Thymus (tissue), 11 donors: ENCODE measurements around the gene DOK4. TPM values are rescaled to one million over a fixed set of nuclear protein-coding genes. Genes with fewer than 3 reads are reported as not detected.

Source experiments
- DNase-seq, 9 donors: peaks; one replicate each; pipeline ENCODE4 v3.0.0-alpha.2; 2013; ENCODE audit warnings: low spot score in 9 of 9, low read depth in 6 of 9, missing footprints in 1 of 9
- H3K27ac ChIP-seq, 2 donors: one replicate each; pipeline ENCODE4 v1.5.1; 2013; ENCODE audit warnings: control low read depth in 1 of 2, low read depth in 1 of 2, low read length in 1 of 2, mild to moderate bottlenecking in 1 of 2, moderate library complexity in 1 of 2
- H3K27me3 ChIP-seq, 2 donors: one replicate each; pipeline ENCODE4 v1.5.1; 2013; ENCODE audit warnings: low read length in 1 of 2; ENCODE audit not compliant: control insufficient read depth in 2 of 2, insufficient read depth in 1 of 2
- H3K36me3 ChIP-seq, 2 donors: one replicate each; pipeline ENCODE4 v1.5.1; 2013; ENCODE audit warnings: low read length in 1 of 2, mild to moderate bottlenecking in 1 of 2, moderate library complexity in 1 of 2; ENCODE audit not compliant: control insufficient read depth in 2 of 2, insufficient read depth in 2 of 2
- H3K4me1 ChIP-seq, 2 donors: one replicate each; pipeline ENCODE4 v1.5.1; 2013; ENCODE audit warnings: low read length in 2 of 2; ENCODE audit not compliant: control insufficient read depth in 2 of 2, insufficient read depth in 2 of 2
- H3K4me3 ChIP-seq, 2 donors: one replicate each; pipeline ENCODE4 v1.5.1; 2013; ENCODE audit warnings: low read length in 2 of 2, control low read depth in 1 of 2, mild to moderate bottlenecking in 1 of 2
- H3K9me3 ChIP-seq, 2 donors: one replicate each; pipeline ENCODE4 v1.5.1; 2013; ENCODE audit warnings: low read length in 1 of 2, mild to moderate bottlenecking in 1 of 2; ENCODE audit not compliant: control insufficient read depth in 2 of 2, insufficient read depth in 1 of 2
- WGBS: extraction: QIAGEN DNeasy Blood & Tissue Kit; methylation state at CpG from one replicate; pipeline ENCODE4 v1.1.7; 2013; 5-methylcytosine and 5-hydroxymethylcytosine counted together
- polyA plus RNA-seq: library from polyadenylated mRNA; stranded (reverse); fragments of 200-250 nt; gene quantifications from one replicate; pipeline ENCODE4 v1.2.3, GENCODE V29; 2013
- total RNA-seq: library from RNA; stranded (reverse); fragments of 120-200 nt; gene quantifications from one replicate; pipeline ENCODE4 v1.2.4, GENCODE V29; 2013
- donor health status: healthy.

DOK4 gene
- total and polyA plus RNA-seq, 2 donors: 4.1 to 11.8 TPM

GRCh38 chr16:57482845-57483545, 3.3 kb downstream of the DOK4 start:
- Histone ChIP-seq H3K27ac (no peak overlapping the region), H3K27me3 (peaks cover 0 to 30% of the 10 kb centered on the region in 2 donors), H3K9me3 (no peaks in the 10 kb centered on the region), H3K36me3 (no peaks in the 10 kb centered on the region), H3K4me1 (peaks cover 7 to 32% of the 10 kb centered on the region in 2 donors), H3K4me3 (no peak overlapping the region)
- 91% methylated on average over 14 of the region's 14 CpGs for WGBS
- no peak for DNase-seq

DNA sequence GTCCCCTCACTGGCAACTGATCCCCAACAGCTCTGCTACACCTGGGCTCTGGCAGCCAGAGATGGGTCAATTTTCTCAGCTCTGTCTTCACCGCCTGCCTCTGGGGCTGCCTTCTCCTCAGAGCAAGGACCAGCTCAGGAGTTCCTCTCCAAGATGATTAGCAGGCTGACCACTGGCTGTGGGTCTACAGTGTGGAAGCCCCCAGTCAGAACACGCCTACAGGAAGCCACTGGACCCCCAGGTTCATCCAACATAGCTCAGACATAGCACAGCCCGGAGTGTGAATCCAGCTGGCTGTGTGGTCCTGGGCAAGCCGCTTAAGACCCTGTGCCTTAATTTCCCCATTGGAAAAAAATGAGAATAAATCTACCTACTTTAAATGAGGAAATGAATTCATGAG, 4.9 kb downstream of the DOK4 start:
- no peak overlapping the region for H3K27ac ChIP-seq
- H3K4me3 ChIP-seq: no peak overlapping the region
- H3K36me3 ChIP-seq: no peaks in the 10 kb centered on the region
- 96% methylated on average over 4 of the region's 4 CpGs for WGBS
- H3K9me3 ChIP-seq: no peaks in the 10 kb centered on the region
- peaks cover 3 to 29% of the 10 kb centered on the region in 2 donors for H3K4me1 ChIP-seq
- DNase-seq: no peak
- H3K27me3 ChIP-seq: peaks cover 0 to 33% of the 10 kb centered on the region in 2 donors

- H3K36me3 ChIP-seq: no peaks in the 10 kb centered on the region
- H3K4me3 ChIP-seq: no peak overlapping the region
- peaks cover 2 to 32% of the 10 kb centered on the region in 2 donors for H3K4me1 ChIP-seq
- H3K27ac ChIP-seq: no peak overlapping the region
- WGBS: 93% methylated on average over 6 of the region's 6 CpGs
- H3K27me3 ChIP-seq: peaks cover 0 to 30% of the 10 kb centered on the region in 2 donors
- no peaks in the 10 kb centered on the region for H3K9me3 ChIP-seq
- no peak for DNase-seq
Observed at GRCh38 chr16:57480754-57481230, 5.5 kb downstream of the DOK4 start.

DNA sequence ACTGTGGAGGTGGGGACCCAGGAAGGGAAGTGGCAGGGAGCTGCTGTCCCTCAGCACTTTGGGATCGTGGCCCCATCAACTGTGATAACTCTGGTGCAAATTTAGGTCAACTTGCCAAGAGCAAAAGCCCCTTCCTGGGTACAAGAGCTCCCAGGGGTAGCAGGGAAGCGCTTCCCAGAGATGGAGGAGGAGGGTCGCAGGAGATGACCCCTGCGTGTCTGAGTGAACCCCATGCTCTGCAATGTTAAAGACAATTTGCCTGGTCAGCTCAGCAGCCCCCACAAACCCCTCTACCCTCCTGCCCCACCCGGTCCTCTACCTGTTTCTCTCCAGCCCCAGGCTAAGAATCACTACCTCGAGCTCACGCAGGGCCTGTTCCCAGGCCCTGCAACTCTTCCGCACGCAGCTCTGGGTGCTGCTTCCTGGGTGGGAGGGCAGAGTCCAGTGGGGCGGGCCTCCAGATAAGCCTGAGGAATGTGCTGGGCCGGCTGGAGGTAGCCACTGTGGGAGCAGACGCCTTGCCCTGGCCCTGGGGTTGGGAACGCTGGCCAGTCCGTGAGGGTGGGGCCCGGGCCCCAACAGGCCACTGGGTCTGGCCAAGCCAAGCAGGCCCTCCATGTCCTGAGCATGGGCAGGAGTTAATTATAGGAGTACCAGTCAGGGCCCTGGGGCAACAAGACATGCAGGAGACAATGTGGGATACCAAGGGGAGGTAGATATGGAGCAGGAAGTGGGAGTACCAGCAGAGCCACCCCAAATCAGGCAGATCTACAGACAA, 6.1 kb downstream of the DOK4 start:
- 84% methylated on average over 15 of the region's 15 CpGs for WGBS
- Histone ChIP-seq H3K4me3 (no peak overlapping the region), H3K9me3 (no peaks in the 10 kb centered on the region), H3K4me1 (peaks cover 0 to 34% of the 10 kb centered on the region in 2 donors), H3K27me3 (peaks cover 0 to 24% of the 10 kb centered on the region in 2 donors), H3K27ac (no peak overlapping the region), H3K36me3 (no peaks in the 10 kb centered on the region)
- no peak for DNase-seq

DNA sequence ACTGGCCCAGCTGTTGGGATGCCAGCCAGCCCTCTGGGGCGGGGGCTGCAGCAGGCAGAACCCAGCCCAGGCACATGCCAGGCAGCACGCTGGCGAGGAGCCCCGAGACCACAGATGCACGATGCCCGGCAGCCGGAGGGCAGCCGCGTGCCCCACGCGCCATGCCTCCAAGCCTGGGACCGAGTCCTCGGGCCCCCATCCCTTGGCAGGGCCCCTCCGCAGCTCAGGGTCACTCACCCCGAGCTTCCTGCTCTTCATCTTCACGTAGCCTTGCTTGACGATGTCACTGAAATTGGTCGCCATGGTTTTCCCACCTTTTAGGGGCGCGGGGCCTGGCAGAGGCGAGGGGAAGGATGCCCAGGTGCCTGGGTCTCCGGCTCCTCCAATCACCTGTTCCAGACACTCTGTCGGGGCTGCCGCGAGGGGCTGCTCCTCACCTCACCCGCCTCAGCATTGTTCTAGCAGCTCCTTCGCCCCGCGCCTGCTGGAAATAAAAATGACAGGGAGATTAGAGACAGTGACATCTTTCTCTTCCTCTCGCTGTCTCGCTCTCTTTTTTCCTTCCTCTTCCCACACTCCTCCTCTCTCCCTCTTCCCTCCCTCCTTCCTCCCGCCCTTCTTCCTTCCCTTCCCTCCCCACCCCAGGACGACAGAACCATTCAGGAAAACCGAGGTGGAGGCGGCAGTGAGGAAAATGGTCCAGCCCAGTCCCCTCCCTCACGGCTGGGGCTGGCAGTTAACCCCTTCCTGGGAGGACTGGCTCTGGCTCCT, 6.9 kb downstream of the DOK4 start:
- peaks cover 0 to 21% of the 10 kb centered on the region in 2 donors for H3K27me3 ChIP-seq
- H3K36me3 ChIP-seq: no peaks in the 10 kb centered on the region
- no peaks in the 10 kb centered on the region for H3K9me3 ChIP-seq
- no peak overlapping the region for H3K27ac ChIP-seq
- peaks cover 0 to 32% of the 10 kb centered on the region in 2 donors for H3K4me1 ChIP-seq
- no peak overlapping the region for H3K4me3 ChIP-seq
- 56% methylated on average over 36 of the region's 36 CpGs for WGBS
- no peak for DNase-seq

DNA sequence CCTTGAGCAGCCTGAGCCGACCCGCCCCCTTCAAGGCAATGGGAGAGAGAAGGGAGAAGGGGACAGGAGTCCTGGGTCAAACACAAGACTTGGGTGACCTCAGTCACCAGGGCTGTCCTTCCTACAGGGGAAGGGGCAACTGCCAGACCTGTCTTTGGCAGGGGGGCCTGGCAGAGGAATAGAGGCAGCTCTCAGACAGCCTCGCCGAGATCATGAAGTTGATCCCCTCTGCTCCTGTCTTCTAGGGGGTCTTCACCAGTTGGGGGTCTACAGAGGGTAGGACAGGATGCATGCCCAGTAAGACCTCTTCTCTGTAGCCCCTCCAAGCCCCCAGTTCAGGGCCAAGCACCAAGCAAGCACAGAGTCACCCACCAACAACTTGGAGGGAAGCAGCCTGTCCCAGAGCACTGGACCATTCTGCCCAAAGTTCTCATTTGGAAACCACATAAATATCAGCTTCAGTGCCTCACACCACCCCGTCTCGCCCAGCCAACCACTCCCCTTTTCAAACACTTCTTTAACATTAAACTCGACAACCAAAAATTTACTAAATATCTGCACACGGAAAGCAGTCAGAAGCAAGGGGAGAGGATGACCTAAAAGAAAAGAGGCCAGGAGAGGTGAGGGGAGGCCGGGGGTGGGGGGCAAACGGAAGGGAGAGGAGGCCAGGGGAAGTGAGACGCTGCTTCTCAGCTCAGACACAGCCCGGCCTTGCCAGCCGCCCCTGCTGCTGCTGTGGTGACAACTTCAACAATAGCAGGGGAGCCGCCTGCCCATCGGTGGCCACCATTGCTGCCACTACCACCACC, 7.7 kb downstream of the DOK4 start:
- Histone ChIP-seq H3K4me1 (peaks cover 0 to 32% of the 10 kb centered on the region in 2 donors), H3K27ac (no peak overlapping the region), H3K4me3 (no peak overlapping the region), H3K9me3 (no peaks in the 10 kb centered on the region), H3K27me3 (peaks cover 0 to 21% of the 10 kb centered on the region in 2 donors), H3K36me3 (peaks cover 0 to 6% of the 10 kb centered on the region in 2 donors)
- DNase-seq: no peak
- WGBS: 67% methylated on average over 15 of the region's 15 CpGs

- no peaks in the 10 kb centered on the region for H3K9me3 ChIP-seq
- WGBS: 79% methylated on average over 9 of the region's 9 CpGs
- peaks cover 8 to 15% of the 10 kb centered on the region in 2 donors for H3K36me3 ChIP-seq
- peaks cover 0 to 32% of the 10 kb centered on the region in 2 donors for H3K4me1 ChIP-seq
- DNase-seq: no peak
- no peak overlapping the region for H3K27ac ChIP-seq
- peaks cover 0 to 21% of the 10 kb centered on the region in 2 donors for H3K27me3 ChIP-seq
- no peak overlapping the region for H3K4me3 ChIP-seq
Observed at GRCh38 chr16:57477531-57478202, 8.6 kb downstream of the DOK4 start.
